A204.1 (cell line): ENCODE results near the gene TICRR.
"Not testable (repeated sequence)": the region's sequence is repeated elsewhere in the genome, so short reads cannot be mapped to it uniquely, and the experiment has no call there.

Source experiments
- FAIRE-seq: peaks from 2 replicates; lab custom pipeline; 2012; peaks lifted over from hg19 to GRCh38; lab: Jason Lieb, UNC

TICRR gene

GRCh38 chr15:89569090-89569745, 6.1 kb upstream of the TICRR start:
- no peak for FAIRE-seq

GRCh38 chr15:89575656-89576416, 567 bp downstream of the TICRR start:
- no peak for FAIRE-seq

- no peak for FAIRE-seq
These were observed 1.1 kb downstream of the TICRR start for GRCh38 chr15:89576417-89576773.

DNA sequence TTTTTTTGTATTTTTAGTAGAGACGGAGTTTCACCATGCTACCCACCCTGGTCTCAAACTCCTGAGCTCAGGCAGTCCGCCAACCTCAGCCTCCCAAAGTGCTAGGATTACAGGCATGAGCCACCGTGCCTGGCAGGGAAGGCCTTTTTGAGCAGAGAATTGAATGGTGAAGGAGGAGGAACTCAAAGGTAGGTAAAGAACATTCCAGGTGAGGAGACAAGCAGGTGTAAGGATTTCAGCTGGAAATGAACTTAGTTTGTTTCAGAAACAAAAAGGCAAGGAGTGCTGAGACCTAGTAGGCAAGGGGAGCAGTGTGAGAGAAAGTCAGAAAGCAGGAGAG, 2.5 kb downstream of the TICRR start:
- no peak for FAIRE-seq

DNA sequence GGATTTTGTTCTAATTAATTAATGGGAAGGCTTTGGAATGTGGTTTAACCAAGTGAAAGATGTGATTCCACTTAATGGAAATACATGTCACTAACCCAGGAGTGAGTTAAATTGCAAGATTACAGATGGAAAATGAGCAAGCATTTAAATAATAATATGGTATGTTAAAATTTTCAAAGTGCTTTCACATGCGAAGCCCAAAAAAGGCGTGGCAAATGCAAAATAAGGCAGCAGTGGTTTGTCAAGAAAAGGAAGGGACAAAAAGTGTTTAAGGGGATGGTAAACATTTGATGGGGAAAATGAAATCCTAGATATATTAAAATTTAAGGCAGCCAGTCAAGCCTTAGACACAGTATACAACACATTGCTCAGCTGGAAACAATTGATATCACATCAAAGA, 2.9 kb downstream of the TICRR start:
- no peak for FAIRE-seq

DNA sequence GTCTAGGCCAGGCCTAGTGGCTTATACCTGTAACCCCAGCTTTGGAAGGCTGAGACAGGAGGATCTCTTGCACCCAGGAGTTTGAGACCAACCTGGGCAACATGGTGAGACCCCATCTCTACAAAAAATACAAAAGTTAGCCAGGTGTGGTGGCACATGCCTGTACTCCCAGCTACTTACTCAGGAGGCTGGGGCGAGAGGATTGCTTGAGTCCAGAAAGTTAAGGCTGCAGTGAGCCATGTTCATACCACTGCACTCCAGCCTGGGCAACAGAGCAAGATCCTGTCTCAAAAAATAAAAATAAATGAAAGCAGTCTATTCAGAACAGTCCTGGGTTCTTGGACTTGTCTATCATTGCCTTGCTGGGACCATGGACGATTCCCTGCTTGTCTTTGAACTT, 5.5 kb downstream of the TICRR start:
- FAIRE-seq, result not testable (repeated sequence)

GRCh38 chr15:89586651-89587050, 11.4 kb downstream of the TICRR start:
- no peak for FAIRE-seq

DNA sequence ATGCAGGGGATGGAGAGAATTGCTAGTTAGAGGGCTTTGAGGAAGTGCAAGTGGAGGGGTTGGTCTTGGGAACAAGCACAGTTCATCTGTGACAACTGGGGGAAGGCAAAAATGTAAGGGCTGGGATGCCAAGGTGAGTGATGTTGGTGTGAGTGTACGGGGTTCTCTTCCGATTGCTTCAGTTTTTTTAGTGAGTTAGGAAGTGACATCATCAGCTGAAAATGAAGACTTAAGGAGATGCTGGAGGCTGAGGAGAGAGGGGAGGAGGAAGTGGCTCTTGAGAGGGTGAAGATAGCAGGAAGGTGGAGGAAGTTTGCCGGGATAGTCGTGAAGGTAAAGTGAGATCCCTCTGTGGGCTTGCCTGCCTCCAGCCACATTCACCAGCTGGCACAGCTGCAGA, 12.7 kb downstream of the TICRR start:
- FAIRE-seq, result no peak

- no peak for FAIRE-seq
These were observed 16.6 kb downstream of the TICRR start for GRCh38 chr15:89591834-89592233.

- no peak for FAIRE-seq
These were observed 17.7 kb downstream of the TICRR start for GRCh38 chr15:89593018-89593417.

DNA sequence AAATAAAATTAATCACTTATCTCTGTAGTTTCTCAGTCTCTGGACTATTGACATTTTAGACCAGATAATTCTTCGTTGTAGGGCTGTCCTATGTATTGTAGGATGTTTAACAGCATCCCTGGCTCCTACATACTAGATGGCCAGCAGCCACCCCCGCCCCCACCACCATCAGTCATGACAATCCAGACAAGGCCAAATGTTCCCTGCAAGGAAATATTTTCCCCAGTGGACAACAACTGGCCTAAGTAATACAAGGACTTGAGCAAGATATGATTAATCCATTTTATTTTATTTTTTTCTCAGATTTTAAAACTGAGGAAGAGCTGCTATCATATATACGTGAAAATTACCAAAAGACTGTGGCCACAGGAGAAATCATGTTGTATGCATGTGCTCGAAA, 23.8 kb downstream of the TICRR start:
- FAIRE-seq, result no peak

GRCh38 chr15:89611317-89611716, 36.0 kb downstream of the TICRR start:
- no peak for FAIRE-seq

GRCh38 chr15:89613031-89613430, 37.8 kb downstream of the TICRR start:
- no peak for FAIRE-seq

DNA sequence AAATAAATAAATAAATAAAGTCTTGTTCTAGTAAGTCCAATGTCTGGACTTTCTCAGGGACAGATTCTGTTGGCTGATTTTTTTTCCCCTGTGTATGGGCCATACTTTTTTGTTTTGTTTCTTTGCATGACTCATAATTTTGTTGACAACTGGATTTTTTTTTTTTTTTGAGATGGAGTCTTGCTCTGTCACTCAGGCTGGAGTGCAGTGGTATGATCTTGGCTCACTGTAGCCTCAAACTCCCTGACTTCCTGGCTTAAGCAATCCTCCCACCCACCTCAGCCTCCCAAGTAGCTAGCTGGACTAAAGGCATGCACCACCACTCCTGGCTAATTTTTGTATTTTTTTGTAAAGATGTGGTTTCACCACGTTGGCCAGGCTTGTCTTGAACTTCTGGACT, 38.9 kb downstream of the TICRR start:
- no peak for FAIRE-seq

DNA sequence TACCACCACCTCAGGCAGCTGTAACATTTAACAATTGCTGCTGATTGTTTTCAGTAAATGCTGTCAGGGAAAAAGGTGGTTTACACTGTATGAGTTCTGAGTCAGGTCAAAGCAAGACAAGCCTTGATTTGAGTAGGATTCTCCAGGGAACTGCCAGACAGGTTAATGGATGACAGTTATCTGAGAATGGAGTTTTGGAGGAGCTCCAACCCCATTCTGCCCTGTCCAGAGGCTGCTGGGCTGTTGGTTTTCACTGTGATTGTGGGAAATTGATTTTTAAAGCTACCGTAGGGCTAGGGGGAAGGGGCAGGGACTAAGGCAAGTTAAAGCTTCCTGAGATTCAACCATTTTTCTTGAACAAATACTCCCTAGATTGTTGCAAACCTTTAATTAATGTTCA, 39.9 kb downstream of the TICRR start:
- FAIRE-seq, result no peak

- no peak for FAIRE-seq
These were observed 41.0 kb downstream of the TICRR start for GRCh38 chr15:89616228-89616627.

DNA sequence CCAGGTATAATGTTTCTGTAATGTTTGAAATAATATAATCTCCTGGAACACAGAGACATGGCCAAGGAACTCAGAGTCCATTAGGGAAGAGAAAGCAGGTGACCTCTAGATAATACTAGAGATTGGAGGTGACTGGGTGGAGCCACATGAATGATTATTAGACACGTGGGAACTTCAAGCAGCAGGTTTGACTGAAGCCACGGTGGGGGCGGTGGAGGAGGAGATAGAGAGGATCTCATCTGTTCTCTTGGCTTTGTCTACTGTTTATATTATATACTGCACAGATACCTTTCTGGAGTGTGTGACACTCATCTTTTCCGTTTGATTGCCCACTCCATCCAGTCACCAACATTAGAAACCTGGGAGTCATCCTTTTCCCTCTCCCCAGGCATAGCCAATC, 46.3 kb downstream of the TICRR start:
- FAIRE-seq, result no peak

DNA sequence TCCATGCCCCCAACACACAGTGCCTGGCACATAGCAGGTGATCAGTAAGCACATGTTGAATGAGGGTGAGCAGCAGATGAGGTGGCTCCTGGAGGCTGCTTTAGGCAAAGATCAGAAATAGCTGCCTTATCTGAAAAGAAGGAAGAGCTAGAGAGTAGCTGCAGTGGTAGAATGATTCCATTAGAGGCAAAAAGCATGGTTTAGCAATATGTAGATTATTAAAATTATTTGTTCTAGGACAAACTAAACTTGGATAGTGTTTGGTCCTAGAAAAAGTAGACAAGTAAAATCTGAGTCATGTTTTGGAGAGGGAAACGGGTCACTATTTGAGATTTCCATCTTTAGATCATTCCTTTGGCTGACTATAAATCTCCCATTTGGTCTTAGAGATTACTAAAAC, 47.9 kb downstream of the TICRR start:
- FAIRE-seq, result no peak

DNA sequence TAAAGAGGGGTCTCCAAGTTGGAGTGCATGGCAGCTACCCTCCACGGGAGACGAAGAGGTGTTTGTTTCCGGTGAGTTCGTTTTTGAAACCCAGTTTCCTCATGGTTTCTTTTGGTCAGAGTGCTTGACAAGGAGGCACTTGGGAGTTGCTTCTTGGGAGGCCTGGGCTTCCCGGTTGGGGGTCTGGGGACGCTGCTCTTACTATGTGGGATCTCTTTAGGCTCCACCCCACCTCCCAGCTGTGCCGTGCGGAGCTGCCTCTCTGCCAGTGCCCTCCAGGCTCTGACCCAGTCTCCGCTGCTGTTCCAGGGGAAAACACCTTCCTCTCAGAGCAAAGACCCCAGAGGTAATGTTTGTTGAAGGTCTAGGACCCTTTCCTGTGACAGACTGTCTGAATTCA, 50.4 kb downstream of the TICRR start:
- no peak for FAIRE-seq

GRCh38 chr15:89627256-89627970, 52.1 kb downstream of the TICRR start:
- no peak for FAIRE-seq

- no peak for FAIRE-seq
These were observed 53.0 kb downstream of the TICRR start for GRCh38 chr15:89628301-89628700.

DNA sequence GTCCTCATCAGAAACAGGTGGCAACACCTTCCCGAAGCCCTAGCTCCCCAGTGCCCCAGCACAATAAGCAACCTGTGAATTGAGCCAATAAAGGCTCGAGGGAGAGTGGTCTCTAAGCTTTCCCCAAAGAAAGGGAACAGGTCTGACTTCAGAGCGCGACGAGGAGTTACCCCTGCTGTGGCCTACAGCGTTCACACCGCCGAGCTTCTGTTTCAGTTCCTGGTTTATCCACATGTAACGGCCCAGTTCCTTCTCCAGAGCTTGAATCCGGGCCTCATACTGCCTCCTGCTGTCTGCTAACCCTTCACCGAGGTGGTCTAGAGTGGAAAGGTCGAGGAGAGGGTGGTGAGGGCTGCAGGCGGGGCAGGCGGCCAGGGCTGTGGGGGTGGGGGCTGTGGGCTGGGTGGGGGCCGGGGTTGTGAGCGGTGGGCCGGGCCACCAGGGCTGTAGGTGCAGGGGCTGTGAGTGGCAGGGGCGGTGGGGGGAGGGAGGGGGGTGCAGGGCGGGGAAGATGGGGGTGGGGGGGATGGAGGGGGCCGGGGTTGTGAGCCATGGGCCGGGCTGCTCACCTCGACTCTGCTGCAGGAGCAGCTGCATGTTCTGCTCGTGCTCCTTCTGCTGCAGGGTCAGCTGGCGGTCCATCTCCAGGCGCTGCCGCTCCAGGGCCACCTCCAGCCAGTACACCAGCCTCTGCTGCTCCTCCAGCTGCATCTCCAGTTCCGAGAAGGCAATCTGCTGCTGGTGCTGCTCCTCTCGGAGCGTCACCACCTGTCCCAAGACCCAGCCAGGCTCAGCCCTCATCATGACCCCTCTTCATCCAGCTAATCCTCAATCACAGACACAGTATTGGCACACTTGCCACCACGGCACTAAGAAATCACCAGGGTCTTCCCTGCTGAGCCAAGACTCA, 53.8 kb downstream of the TICRR start:
- FAIRE-seq, result no peak

GRCh38 chr15:89629829-89630228, 54.6 kb downstream of the TICRR start:
- FAIRE-seq, result no peak
